Testis (tissue), 3 donors: Measurements from ENCODE around the gene IRF2. TPM values are rescaled to one million over a fixed set of nuclear protein-coding genes. Genes with fewer than 3 reads are reported as not detected.

Experiments used
- DNase-seq: peaks from one replicate; pipeline ENCODE4 v3.0.0-alpha.2; 2019
- H3K27ac ChIP-seq, 2 donors: fragments of 200-600 bp; sonication (generic); one replicate each; pipeline ENCODE4 v1.5.1; 2019
- H3K27me3 ChIP-seq: fragments of 200-600 bp; sonication (generic); one replicate; pipeline ENCODE4 v1.5.1; 2019
- H3K36me3 ChIP-seq: fragments of 200-600 bp; sonication (generic); one replicate; pipeline ENCODE4 v1.5.1; 2017; ENCODE audit warnings: low read depth; ENCODE audit errors: missing control alignments
- H3K4me1 ChIP-seq: fragments of 200-600 bp; sonication (generic); one replicate; pipeline ENCODE4 v1.5.1; 2019
- H3K4me3 ChIP-seq, 2 donors: fragments of 200-600 bp; sonication (generic); one replicate each; pipeline ENCODE4 v1.5.1; 2017 to 2019
- H3K9me3 ChIP-seq: fragments of 200-600 bp; sonication (generic); one replicate; pipeline ENCODE4 v1.5.1; 2017
- POLR2A ChIP-seq: fragments of 450-650 bp; IDR thresholded peaks from one replicate; pipeline ENCODE4 v1.6.1; 2017; ENCODE audit warnings: antibody characterized with exemption, mild to moderate bottlenecking, moderate library complexity
- WGBS, 2 donors: methylation state at CpG; one replicate each; pipeline ENCODE4 v1.1.5; 2018; 5-methylcytosine and 5-hydroxymethylcytosine counted together
- intact Hi-C: fragments of 100-400 bp; cut with DNase I; formaldehyde crosslinking; loops from one replicate; pipeline ENCODE4 v1.15.1; 2023; ENCODE audit warnings: low total_unique reads
- polyA plus RNA-seq: library from polyadenylated mRNA; stranded (reverse); fragments of 350-450 nt; fragmentation: Illumina TruSeq; extraction: RNeasy Lipid Tissue Mini Kit (QIAGEN cat#74804); gene quantifications from one replicate; pipeline ENCODE4 v1.2.3, GENCODE V29; 2014; ENCODE audit warnings: low read depth, low replicate concordance; ENCODE audit not compliant: insufficient read depth
- total RNA-seq, 2 donors: library from RNA; depleted of rRNA; stranded (reverse); fragments of >200 nt; gene quantifications; one replicate each; pipeline ENCODE4 v1.2.3, GENCODE V29; 2016
- TF ChIP-seq, protein P1 (sequence below), 3 experiments: fragments of 450-650 bp in 2 of 3; fragments of 200-600 bp in 1 of 3; sonication (generic) in 1 of 3; IDR thresholded peaks; one replicate each; pipeline ENCODE4 v1.5.1; 2016 to 2019; ENCODE audit warnings: antibody characterized with exemption in 3 of 3, mild to moderate bottlenecking in 2 of 3, moderate library complexity in 1 of 3

Gene IRF2
- total and polyA plus RNA-seq, 3 donors from 2014 or later = 13.0 to 22.3 (median 16.1) TPM

DNA sequence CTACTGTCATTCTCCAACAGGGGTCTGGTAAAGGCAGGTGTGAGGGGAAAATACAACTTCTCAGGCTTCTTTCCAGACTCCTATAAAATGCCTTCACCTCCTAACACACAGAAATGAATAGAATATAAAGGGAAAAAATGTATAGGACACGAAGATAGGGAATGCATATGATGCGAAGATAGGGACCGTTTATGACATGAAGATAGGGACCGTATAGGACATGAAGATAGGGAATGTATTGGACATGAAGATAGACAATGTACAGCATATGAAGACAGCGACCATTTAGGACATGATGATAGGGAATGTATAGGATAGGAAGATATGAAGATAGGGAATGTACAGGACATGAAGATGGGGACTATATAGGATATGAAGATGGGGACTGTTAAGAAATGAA, 10.5 kb downstream of the IRF2 start:
- no peak for DNase-seq
- no peaks in the 10 kb centered on the region for H3K27me3 ChIP-seq
- TF ChIP-seq POLR2A = no peak
- TF ChIP-seq, protein P1, sequence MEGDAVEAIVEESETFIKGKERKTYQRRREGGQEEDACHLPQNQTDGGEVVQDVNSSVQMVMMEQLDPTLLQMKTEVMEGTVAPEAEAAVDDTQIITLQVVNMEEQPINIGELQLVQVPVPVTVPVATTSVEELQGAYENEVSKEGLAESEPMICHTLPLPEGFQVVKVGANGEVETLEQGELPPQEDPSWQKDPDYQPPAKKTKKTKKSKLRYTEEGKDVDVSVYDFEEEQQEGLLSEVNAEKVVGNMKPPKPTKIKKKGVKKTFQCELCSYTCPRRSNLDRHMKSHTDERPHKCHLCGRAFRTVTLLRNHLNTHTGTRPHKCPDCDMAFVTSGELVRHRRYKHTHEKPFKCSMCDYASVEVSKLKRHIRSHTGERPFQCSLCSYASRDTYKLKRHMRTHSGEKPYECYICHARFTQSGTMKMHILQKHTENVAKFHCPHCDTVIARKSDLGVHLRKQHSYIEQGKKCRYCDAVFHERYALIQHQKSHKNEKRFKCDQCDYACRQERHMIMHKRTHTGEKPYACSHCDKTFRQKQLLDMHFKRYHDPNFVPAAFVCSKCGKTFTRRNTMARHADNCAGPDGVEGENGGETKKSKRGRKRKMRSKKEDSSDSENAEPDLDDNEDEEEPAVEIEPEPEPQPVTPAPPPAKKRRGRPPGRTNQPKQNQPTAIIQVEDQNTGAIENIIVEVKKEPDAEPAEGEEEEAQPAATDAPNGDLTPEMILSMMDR (IDR thresholded peaks at IDR 0.05) = no peak
- H3K36me3 ChIP-seq = no peaks in the 10 kb centered on the region
- intact Hi-C loops = no loop called here
- H3K27ac ChIP-seq = no peak overlapping the region
- 89 to 93% methylated on average over 5 of the region's 5 CpGs for WGBS, 2 donors
- no peaks in the 10 kb centered on the region for H3K9me3 ChIP-seq
- H3K4me3 ChIP-seq = no peak overlapping the region
- H3K4me1 ChIP-seq = no peaks in the 10 kb centered on the region

DNA sequence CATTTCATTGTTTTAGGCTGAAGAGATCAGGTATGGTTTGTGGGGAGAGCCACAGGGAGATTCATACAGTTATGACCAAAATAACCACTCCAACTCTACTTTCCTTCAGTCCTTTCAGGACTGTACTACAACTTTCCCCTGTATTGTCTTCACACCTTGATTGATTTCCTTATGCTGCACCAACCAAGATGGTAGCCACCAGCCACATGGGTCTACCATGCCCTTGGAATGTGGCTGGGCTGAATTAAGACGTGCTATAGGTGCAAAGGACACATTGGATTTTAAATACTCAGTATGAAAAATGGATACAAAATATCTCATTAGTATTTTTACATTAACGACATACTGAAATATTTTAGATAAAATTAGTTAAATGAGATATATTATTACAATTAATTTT, 11.2 kb downstream of the IRF2 start:
- intact Hi-C loops = no loop called here
- 87 to 90% methylated on average over 2 of the region's 2 CpGs for WGBS, 2 donors
- Histone ChIP-seq H3K27me3 (no peaks in the 10 kb centered on the region), H3K27ac (no peak overlapping the region), H3K4me1 (no peaks in the 10 kb centered on the region), H3K4me3 (no peak overlapping the region), H3K36me3 (no peaks in the 10 kb centered on the region), H3K9me3 (no peaks in the 10 kb centered on the region)
- no peak for DNase-seq
- TF ChIP-seq, protein P1 (IDR thresholded peaks at IDR 0.05) = no peak

DNA sequence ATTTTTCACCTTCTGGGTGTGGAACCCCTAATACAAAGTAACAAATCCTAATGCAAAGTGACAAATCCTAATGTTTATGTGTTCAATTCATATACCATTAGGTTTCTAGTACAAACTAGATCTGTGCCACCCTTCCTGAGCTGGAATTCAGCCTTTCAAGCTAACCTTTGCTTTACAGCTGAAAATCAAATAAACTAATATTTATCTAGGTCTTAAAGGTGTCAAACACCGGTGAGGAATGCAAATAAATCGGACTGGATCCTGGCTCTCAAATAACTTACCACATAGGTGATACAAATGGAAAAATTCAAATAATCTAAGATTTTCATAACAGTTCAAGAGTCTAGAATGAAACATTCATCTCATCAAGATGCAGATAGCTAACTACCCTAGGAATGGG, 11.6 kb downstream of the IRF2 start:
- Histone ChIP-seq H3K4me1 (peaks cover under 1% of the 10 kb centered on the region), H3K27me3 (no peaks in the 10 kb centered on the region), H3K27ac (no peak overlapping the region), H3K9me3 (no peaks in the 10 kb centered on the region), H3K36me3 (no peaks in the 10 kb centered on the region), H3K4me3 (no peak overlapping the region)
- intact Hi-C loops = no loop called here
- TF ChIP-seq, protein P1 (IDR thresholded peaks at IDR 0.05) = no peak
- no peak for TF ChIP-seq POLR2A
- no peak for DNase-seq
- WGBS, 2 donors = 90 to 93% methylated on average over 2 of the region's 2 CpGs

DNA sequence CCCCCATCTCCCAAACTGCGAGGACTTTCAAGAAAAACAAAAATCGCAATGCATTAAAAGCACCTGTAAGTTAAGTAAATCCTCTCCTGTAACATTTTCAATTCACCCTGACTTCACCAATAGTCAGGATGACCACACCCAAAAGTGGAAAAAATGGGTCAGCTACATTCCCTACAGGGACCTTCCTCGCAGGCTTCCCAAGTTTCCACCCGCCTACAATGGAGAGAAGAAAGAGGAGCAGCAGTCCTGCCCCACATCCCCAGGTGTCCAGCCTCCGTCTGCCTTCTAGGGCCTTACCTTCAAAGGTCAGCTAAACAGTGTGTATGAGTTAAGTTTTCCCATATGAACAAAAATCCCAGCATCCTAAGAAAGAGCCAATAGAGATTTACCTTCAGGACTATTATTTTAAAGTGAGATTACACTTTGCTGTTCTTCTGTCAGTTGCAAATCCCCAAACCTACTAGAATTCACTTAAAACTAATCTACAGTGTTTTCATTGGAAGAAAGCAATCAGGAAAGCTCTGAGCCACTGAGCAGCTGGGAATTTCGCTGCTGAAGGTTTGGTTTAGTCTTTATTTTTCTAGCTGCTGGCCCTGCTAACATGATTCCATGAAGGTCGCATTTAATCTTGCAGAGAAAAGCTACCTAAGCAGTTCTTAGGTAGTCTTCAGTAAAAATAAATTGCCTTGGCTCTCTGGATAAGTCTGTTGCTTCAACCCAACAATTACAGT, 12.5 kb downstream of the IRF2 start:
- H3K9me3 ChIP-seq = no peaks in the 10 kb centered on the region
- H3K27me3 ChIP-seq = no peaks in the 10 kb centered on the region
- H3K4me3 ChIP-seq = no peak overlapping the region
- TF ChIP-seq POLR2A = no peak
- TF ChIP-seq, protein P1 (IDR thresholded peaks at IDR 0.05) = no peak
- H3K36me3 ChIP-seq = no peaks in the 10 kb centered on the region
- intact Hi-C loops = no loop called here
- 69 to 71% methylated on average over 7 of the region's 7 CpGs for WGBS, 2 donors
- no peak overlapping the region for H3K27ac ChIP-seq
- peaks cover 5% of the 10 kb centered on the region for H3K4me1 ChIP-seq
- no peak for DNase-seq
